IPS-NIHi7 (cell line): ENCODE results near the gene ZNF581.

ENCODE experiments used
- DNase-seq: peaks from one replicate; pipeline ENCODE4 v3.0.0; 2012; ENCODE audit warnings: mixed read lengths; ENCODE audit errors: extremely low spot score

Gene ZNF581

GRCh38 chr19:55626350-55626749 is 17.1 kb upstream of the ZNF581 start:
- no peak for DNase-seq

GRCh38 chr19:55632463-55632834 is 11.0 kb upstream of the ZNF581 start:
- DNase-seq: peak; percentile 52

- DNase-seq: no peak
Observed at GRCh38 chr19:55633861-55634260, 9.6 kb upstream of the ZNF581 start.

GRCh38 chr19:55635334-55635717 is 8.1 kb upstream of the ZNF581 start:
- no peak for DNase-seq

- DNase-seq: no peak
Observed at GRCh38 chr19:55635856-55636440, 7.5 kb upstream of the ZNF581 start.

GRCh38 chr19:55636723-55637122 is 6.7 kb upstream of the ZNF581 start:
- no peak for DNase-seq

GRCh38 chr19:55637534-55637933 is 5.9 kb upstream of the ZNF581 start:
- no peak for DNase-seq

GRCh38 chr19:55638864-55639359 is 4.5 kb upstream of the ZNF581 start:
- DNase-seq: no peak

- no peak for DNase-seq
Observed at GRCh38 chr19:55640043-55640576, 3.3 kb upstream of the ZNF581 start.

- DNase-seq: peak; percentile 71
Observed at GRCh38 chr19:55640577-55641425, 2.6 kb upstream of the ZNF581 start, which contains the start of gene ZNF580. TSS of gene ZNF580 (plus strand) at chr19:55641002. CDS start at chr19:55642509, 1,507 bp downstream.

- DNase-seq: no peak
Observed at GRCh38 chr19:55641426-55642152, 1.9 kb upstream of the ZNF581 start.

- no peak for DNase-seq
Observed at GRCh38 chr19:55642153-55643002, 1.1 kb upstream of the ZNF581 start.

- no peak for DNase-seq
Observed at GRCh38 chr19:55643887-55644176, 383 bp downstream of the ZNF581 start.

GRCh38 chr19:55644191-55644833 is 863 bp downstream of the ZNF581 start:
- DNase-seq: no peak

GRCh38 chr19:55644842-55645511 is 1.5 kb downstream of the ZNF581 start:
- DNase-seq: no peak

- DNase-seq: no peak
Observed at GRCh38 chr19:55645512-55645881, 2.0 kb downstream of the ZNF581 start.

GRCh38 chr19:55646889-55647731 is 3.7 kb downstream of the ZNF581 start:
- no peak for DNase-seq

GRCh38 chr19:55647732-55648584 is 4.5 kb downstream of the ZNF581 start, which contains the start of gene CCDC106:
TSS of gene CCDC106 (plus strand) at chr19:55648212. CDS start at chr19:55649047, 835 bp downstream.
- peak; percentile 76 for DNase-seq
